Mammary epithelial cell (primary cell): Measurements from ENCODE around the gene AUTS2.

Source experiments
- CTCF ChIP-seq, 2 donors: IDR thresholded peaks in 1 of 2; conservative IDR thresholded peaks in 1 of 2; 2 replicates each; pipeline ENCODE4 v1.5.1; 2011 to 2012; ENCODE audit warnings: inconsistent platforms in 2 of 2, low read length in 2 of 2, mild to moderate bottlenecking in 2 of 2, control low read depth in 1 of 2, low read depth in 1 of 2; ENCODE audit not compliant: insufficient read depth in 1 of 2; ENCODE audit errors: extremely low read depth in 1 of 2
- EZH2 ChIP-seq: IDR thresholded peaks from 2 replicates; pipeline ENCODE4 v1.6.1; 2012; ENCODE audit warnings: low read length, inconsistent platforms, borderline replicate concordance

GRCh38 chr7:70384024-70384423 is 785.7 kb downstream of the AUTS2 start:
- no peak for TF ChIP-seq CTCF (conservative IDR thresholded peaks at IDR 0.05 in 1 of 2, IDR thresholded peaks at IDR 0.05 in 1 of 2; ENCODE audit: extremely low read depth in 1 of 2, insufficient read depth in 1 of 2, low read depth in 1 of 2, low read length in 2 of 2)
- TF ChIP-seq EZH2: no peak
